ENCODE data around the gene MAB21L4.
"Not testable (repeated sequence)": the region's sequence is repeated elsewhere in the genome, so short reads cannot be mapped to it uniquely, and the experiment has no call there.

MAB21L4 gene

GRCh38 chr2:240857039-240858008, 38.6 kb downstream of the MAB21L4 start:
- DNase-seq (ENCODE audit: low spot score): no peak

- DNase-seq (ENCODE audit: low spot score): no peak
Measured at GRCh38 chr2:240856151-240856980, 39.6 kb downstream of the MAB21L4 start.

DNA sequence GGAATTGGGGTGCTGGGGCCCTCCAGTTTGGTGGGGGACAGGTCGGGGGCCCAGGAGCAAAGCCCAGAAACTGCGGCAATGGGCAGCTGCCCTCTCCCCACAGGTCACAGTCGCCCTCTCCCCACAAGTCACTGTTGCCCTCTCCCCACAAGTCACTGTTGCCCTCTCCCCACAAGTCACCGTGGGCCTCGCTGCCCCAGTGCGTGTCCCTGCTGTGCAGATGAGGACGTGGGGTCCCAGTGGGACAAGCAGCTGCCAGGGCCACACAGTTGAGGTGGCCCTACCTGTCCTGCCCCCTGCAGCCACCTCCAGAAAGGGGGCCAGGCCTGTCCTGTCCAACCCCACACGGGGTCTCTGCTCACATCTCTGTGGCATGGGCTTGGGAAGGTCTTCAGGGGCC, 40.3 kb downstream of the MAB21L4 start:
- no peak for DNase-seq (ENCODE audit: low spot score)

- peak; percentile 45 for DNase-seq (ENCODE audit: low spot score)
Measured at GRCh38 chr2:240852671-240853314, 43.2 kb downstream of the MAB21L4 start.

GRCh38 chr2:240851078-240851991, 44.6 kb downstream of the MAB21L4 start:
- peak; percentile 96 for DNase-seq (ENCODE audit: low spot score)

GRCh38 chr2:240850756-240851077, 45.2 kb downstream of the MAB21L4 start:
- DNase-seq (ENCODE audit: low spot score): no peak

DNA sequence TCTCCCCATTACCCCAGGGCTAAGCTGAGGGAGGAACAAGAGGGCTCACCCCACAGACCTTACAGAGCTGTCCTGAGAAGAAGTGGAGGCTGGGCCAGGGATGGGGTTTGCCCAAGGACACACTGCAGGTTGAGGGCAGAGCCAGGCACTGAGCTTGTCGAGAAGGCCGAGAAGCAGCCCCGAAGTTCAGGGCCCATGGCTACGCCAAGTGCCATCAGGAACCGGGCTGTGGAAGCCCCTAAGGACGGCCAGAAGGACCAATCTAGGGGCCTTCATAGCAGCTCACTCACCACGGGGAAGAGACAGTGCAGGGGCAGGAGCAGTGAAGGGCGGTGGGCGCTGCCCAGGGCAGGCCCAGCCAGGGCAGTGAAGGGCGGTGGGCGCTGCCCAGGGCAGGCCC, 45.9 kb downstream of the MAB21L4 start:
- DNase-seq (ENCODE audit: low spot score): no peak

- DNase-seq (ENCODE audit: low spot score): no peak
Measured at GRCh38 chr2:240848900-240849680, 46.9 kb downstream of the MAB21L4 start.

DNA sequence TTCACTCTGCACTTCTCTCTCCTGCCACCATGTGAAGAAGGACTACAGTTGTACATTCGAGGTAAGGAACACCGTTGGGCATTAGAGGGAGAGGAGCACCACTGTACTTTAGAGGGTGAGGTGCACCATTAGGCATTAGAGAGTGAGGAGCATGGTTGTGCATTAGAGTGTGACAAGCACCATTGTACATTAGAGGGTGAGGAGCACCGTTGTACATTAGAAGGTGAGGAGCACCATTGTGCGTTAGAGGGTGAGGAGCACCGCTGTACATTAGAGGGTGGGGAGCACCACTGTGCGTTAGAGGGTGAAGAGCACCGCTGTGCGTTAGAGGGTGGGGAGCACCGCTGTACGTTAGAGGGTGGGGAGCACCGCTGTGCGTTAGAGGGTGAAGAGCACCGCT, 48.1 kb downstream of the MAB21L4 start:
- no peak for DNase-seq (ENCODE audit: low spot score)

GRCh38 chr2:240846873-240847595, 48.9 kb downstream of the MAB21L4 start:
- DNase-seq (ENCODE audit: low spot score): peak; percentile 48

GRCh38 chr2:240846309-240846708, 49.6 kb downstream of the MAB21L4 start:
- not testable (repeated sequence) for DNase-seq (ENCODE audit: low spot score)

GRCh38 chr2:240840435-240841060, 55.4 kb downstream of the MAB21L4 start:
- peak; percentile 69 for DNase-seq (ENCODE audit: low spot score)

DNA sequence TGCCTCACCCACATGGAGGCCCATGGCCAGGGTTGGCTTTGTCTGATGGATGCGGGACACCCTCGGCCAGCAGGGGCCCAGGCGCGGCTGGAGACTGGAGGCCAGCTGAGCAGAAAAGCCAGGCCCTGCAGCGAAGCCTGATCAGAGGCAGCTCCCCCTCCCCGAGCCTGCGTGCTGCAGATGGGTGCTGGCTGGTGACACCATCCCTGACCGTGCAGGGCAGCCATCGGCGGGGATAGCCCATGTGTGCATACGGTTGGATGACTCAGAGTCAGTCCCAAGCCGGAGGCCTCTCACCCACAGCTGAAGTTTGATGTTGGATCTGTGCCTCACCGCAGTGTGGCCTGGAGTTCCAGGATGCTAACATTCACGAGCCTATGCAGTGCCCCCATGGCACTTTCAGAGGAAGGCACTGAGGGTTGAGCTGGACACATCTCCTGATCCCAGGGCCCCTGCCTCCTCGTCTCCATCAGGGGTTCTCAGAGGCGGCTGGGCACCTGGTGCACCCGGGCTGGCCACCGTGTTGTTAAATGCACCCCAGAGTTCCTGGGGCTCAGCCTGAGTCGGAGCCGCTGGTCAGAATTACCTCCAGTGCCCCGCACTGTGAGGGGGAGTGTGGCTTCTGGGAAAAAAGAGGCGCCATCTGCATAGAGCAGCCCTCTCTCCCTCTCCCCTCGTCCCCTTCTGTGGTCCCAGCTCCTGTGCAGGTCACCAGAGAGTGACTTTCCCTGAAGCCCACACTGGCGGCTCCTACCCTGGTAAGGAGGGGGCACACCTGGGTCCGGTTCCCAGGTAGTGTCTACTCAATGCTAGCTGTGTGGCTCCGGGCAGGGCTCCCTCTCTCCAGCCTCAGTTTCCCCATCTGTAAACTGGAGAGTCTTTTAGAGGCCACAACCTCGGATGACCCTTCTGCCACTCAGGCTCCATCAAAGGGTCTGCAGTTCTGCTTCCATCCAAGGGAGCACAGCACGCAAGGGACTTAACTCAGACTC, 56.5 kb downstream of the MAB21L4 start:
- no peak for DNase-seq (ENCODE audit: low spot score)

DNA sequence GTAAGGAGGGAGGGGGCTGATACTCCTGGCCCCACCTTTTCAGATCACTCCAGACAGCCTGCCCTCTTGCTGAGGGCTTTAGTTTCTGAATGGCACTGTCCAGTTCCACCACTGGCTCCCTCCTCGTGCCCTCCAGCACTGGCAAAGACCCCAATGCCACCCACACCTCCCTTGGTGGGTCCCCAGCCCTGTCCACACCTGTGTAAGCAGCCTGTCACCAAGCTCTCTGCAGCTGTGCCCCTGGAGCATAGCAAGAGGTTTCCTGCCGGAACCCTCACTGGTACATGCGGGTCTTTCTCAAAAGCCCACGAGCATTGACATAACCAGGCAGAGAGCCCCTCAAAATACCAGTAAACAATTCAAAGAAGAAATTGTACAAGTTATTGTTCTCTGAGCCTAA, 58.3 kb downstream of the MAB21L4 start:
- no peak for DNase-seq (ENCODE audit: low spot score)

DNA sequence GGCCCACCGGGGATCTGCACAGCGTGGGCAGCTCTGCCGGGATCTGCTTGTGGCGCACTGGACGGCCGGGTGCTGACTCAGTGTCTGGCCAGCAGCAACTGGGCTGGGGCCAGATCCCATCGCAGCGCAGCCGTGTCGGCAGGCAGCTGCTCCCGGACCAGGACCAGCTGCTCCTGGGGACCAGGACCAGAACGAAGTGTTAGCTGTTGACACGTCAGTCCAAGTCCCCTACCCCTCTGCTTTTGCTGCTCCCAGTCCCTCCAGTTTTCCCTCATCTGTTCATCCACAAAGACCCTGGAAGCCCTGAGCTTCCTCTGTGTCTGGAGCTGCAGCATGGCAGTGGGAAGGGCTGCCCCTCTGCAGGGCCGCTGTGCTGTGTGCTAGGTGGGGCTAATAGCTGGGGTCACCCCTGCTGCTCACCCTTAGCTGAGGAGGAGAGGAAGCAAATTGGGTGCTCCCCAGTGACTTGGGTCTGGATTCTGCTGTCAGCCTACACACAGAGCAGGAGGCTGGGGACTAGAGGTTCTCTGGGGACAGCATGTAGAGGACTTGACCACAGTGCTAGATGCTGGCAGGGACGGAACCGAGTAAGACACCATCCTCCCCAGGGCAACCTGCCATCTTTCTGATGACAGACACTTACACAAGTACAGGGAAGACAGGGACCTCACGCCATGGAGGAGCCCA, 59.0 kb downstream of the MAB21L4 start:
- no peak for DNase-seq (ENCODE audit: low spot score)
